ENCODE data around the gene PEMT. TPM values are rescaled to one million over a fixed set of nuclear protein-coding genes. Genes with fewer than 3 reads are reported as not detected.

Gene PEMT
- total and polyA plus RNA-seq, 9 of the 15 experiments (the other 6 are each of a cell fraction or from before 2014, with no cell fraction given) = 1.4 to 36.4 (median 13.6) TPM

DNA sequence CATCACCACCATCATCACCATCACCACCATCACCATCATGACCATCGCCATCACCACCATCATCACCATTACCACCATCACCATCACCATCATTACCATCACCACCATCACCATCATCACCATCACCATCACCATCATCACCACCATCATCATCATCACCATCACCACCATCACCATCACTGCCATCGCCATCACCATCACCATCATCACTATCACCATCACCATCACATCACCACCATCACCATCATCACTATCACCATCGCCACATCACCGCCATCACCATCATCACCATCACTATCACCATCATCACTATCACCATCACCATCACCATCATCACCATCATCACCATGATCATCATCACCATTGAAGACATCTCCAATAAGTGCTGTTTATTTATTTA is 131.5 kb downstream of the PEMT start (continued):
- TF ChIP-seq ZFP91 (CRISPR knock-in tag; IDR thresholded peaks at IDR 0.05) (no peak), NR2C1 (IDR thresholded peaks at IDR 0.05) (no peak), NR2C1 (tag; IDR thresholded peaks at IDR 0.05) (no peak), TAL1 (IDR thresholded peaks at IDR 0.05) (no peak), BRCA1 (IDR thresholded peaks at IDR 0.05) (no peak), BRCA1 (CRISPR knock-in tag; IDR thresholded peaks at IDR 0.05) (no peak), ZNF146 (CRISPR knock-in tag; IDR thresholded peaks at IDR 0.05; ENCODE audit: unreplicated experiment) (no peak), ZBTB1 (CRISPR knock-in tag; IDR thresholded peaks at IDR 0.05; ENCODE audit: borderline replicate concordance, low read depth) (no peak), SREBF2 (CRISPR knock-in tag; IDR thresholded peaks at IDR 0.05) (no peak), CHD2 (IDR thresholded peaks at IDR 0.05; ENCODE audit: low read depth, low read length) (no peak), SAFB (IDR thresholded peaks at IDR 0.05; ENCODE audit: borderline replicate concordance, low read depth, low read length) (no peak)
- TF ChIP-seq, protein P1, sequence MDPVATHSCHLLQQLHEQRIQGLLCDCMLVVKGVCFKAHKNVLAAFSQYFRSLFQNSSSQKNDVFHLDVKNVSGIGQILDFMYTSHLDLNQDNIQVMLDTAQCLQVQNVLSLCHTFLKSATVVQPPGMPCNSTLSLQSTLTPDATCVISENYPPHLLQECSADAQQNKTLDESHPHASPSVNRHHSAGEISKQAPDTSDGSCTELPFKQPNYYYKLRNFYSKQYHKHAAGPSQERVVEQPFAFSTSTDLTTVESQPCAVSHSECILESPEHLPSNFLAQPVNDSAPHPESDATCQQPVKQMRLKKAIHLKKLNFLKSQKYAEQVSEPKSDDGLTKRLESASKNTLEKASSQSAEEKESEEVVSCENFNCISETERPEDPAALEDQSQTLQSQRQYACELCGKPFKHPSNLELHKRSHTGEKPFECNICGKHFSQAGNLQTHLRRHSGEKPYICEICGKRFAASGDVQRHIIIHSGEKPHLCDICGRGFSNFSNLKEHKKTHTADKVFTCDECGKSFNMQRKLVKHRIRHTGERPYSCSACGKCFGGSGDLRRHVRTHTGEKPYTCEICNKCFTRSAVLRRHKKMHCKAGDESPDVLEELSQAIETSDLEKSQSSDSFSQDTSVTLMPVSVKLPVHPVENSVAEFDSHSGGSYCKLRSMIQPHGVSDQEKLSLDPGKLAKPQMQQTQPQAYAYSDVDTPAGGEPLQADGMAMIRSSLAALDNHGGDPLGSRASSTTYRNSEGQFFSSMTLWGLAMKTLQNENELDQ (CRISPR knock-in tag; IDR thresholded peaks at IDR 0.05; ENCODE audit: borderline replicate concordance) = no peak

All from K562 (cell line).